IMR-90 (cell line): Measurements from ENCODE around the gene ERBB4. TPM values are rescaled to one million over a fixed set of nuclear protein-coding genes. Genes with fewer than 3 reads are reported as not detected.

Experiments used
- ATAC-seq: fragments of 200-7000 bp; cut with Tn5 transposase; 2 replicates; pipeline ENCODE4 v1.9.1; 2020; ENCODE audit warnings: low read depth, mild to moderate bottlenecking, moderate library complexity
- BruUV-seq: library from RNA; stranded (reverse); fragments of 400-500 nt; replicated peaks from 2 replicates; lab custom pipeline; 2021; lab: Mats Ljungman, UMichigan
- CTCF ChIA-PET: fragments of 300-600 bp; formaldehyde crosslinking; extraction: SDS; loops from one replicate; lab custom pipeline; 2021; ENCODE audit warnings: antibody characterized with exemption; lab: Yijun Ruan, JAX
- POLR2A ChIA-PET: fragments of 300-600 bp; sonication (Branson Sonifier 250); formaldehyde crosslinking; loops from one replicate; lab custom pipeline; 2022; ENCODE audit warnings: antibody characterized with exemption; ENCODE audit not compliant: unreplicated experiment; lab: Charles Lee
- DNase-seq: peaks from one replicate; pipeline ENCODE4 v3.0.0; 2013
- H2AFZ ChIP-seq: replicated peaks from 2 replicates; pipeline ENCODE3; 2013; ENCODE audit warnings: low read length, mild to moderate bottlenecking; ENCODE audit not compliant: poor library complexity
- H2AK5ac ChIP-seq: 2 replicates; pipeline ENCODE4 v1.6.1; 2013; ENCODE audit warnings: low read depth, low read length, inconsistent platforms
- H2AK9ac ChIP-seq: replicated peaks from 2 replicates; pipeline ENCODE3; 2013; ENCODE audit warnings: mild to moderate bottlenecking, low read depth, low read length, moderate library complexity; ENCODE audit not compliant: poor library complexity
- H2BK120ac ChIP-seq: 2 replicates; pipeline ENCODE4 v1.6.1; 2013; ENCODE audit warnings: low read depth, low read length, inconsistent platforms
- H2BK15ac ChIP-seq: 3 replicates; pipeline ENCODE4 v1.6.1; 2013; ENCODE audit warnings: low read depth, low read length, inconsistent platforms
- H2BK20ac ChIP-seq: 2 replicates; pipeline ENCODE4 v1.6.1; 2013; ENCODE audit warnings: low read depth, mild to moderate bottlenecking, inconsistent platforms, low read length, moderate library complexity
- H2BK5ac ChIP-seq: 2 replicates; pipeline ENCODE4 v1.6.1; 2013; ENCODE audit warnings: mild to moderate bottlenecking, low read depth, low read length, inconsistent platforms; ENCODE audit not compliant: poor library complexity, severe bottlenecking
- H3K14ac ChIP-seq: replicated peaks from 2 replicates; pipeline ENCODE4 v1.6.1; 2013; ENCODE audit warnings: low read depth, low read length, inconsistent platforms
- H3K18ac ChIP-seq: 2 replicates; pipeline ENCODE4 v1.6.1; 2013; ENCODE audit warnings: low read depth, low read length, control low read depth
- H3K23ac ChIP-seq: 2 replicates; pipeline ENCODE4 v1.6.1; 2013; ENCODE audit warnings: low read depth, low read length, inconsistent platforms
- H3K27ac ChIP-seq: 2 replicates; pipeline ENCODE4 v1.5.1; 2013; ENCODE audit warnings: mild to moderate bottlenecking, control low read depth, low read length; ENCODE audit not compliant: insufficient read depth
- H3K27me3 ChIP-seq: 2 replicates; pipeline ENCODE4 v1.6.1; 2013; ENCODE audit warnings: low read length; ENCODE audit not compliant: control insufficient read depth, insufficient read depth
- H3K36me3 ChIP-seq: 2 replicates; pipeline ENCODE4 v1.6.1; 2013; ENCODE audit warnings: low read length, mixed read lengths; ENCODE audit not compliant: control insufficient read depth, insufficient read depth
- H3K4ac ChIP-seq: 2 replicates; pipeline ENCODE4 v1.6.1; 2013; ENCODE audit warnings: low read depth, low read length, inconsistent platforms
- H3K4me1 ChIP-seq: 2 replicates; pipeline ENCODE4 v1.6.1; 2013; ENCODE audit warnings: low read length, mixed read lengths; ENCODE audit not compliant: control insufficient read depth, insufficient read depth
- H3K4me2 ChIP-seq: 2 replicates; pipeline ENCODE4 v1.6.1; 2013; ENCODE audit warnings: low read depth, mild to moderate bottlenecking, control low read depth, low read length, moderate library complexity
- H3K4me3 ChIP-seq: 2 replicates; pipeline ENCODE4 v1.5.1; 2013; ENCODE audit warnings: low read depth, mild to moderate bottlenecking, control low read depth, low read length, moderate library complexity; ENCODE audit not compliant: insufficient read depth
- H3K56ac ChIP-seq: 2 replicates; pipeline ENCODE4 v1.6.1; 2013; ENCODE audit warnings: low read length, inconsistent platforms; ENCODE audit not compliant: insufficient read depth; ENCODE audit errors: extremely low read depth
- H3K79me1 ChIP-seq, 2 experiments: 2 replicates each; pipeline ENCODE4 v1.6.1; 2013; ENCODE audit warnings: low read length in 2 of 2, inconsistent platforms in 1 of 2, low read depth in 1 of 2
- H3K9ac ChIP-seq: 2 replicates; pipeline ENCODE4 v1.6.1; 2013; ENCODE audit warnings: low read depth, low read length, control low read depth
- H3K9me1 ChIP-seq: 2 replicates; pipeline ENCODE4 v1.6.1; 2013; ENCODE audit warnings: low read length, inconsistent platforms; ENCODE audit not compliant: insufficient read depth
- H3K9me3 ChIP-seq: 2 replicates; pipeline ENCODE4 v1.6.1; 2013; ENCODE audit warnings: low read length; ENCODE audit not compliant: control insufficient read depth, insufficient read depth
- H4K20me1 ChIP-seq: 2 replicates; pipeline ENCODE4 v1.6.1; 2013; ENCODE audit warnings: low read length, inconsistent platforms; ENCODE audit not compliant: insufficient read depth
- H4K5ac ChIP-seq: 2 replicates; pipeline ENCODE4 v1.6.1; 2013; ENCODE audit warnings: mild to moderate bottlenecking, low read depth, low read length, control low read depth
- H4K8ac ChIP-seq, 2 experiments: 2 replicates each; pipeline ENCODE4 v1.6.1; 2013; ENCODE audit warnings: low read depth in 2 of 2, low read length in 2 of 2, control low read depth in 1 of 2, inconsistent platforms in 1 of 2
- H4K91ac ChIP-seq: 2 replicates; pipeline ENCODE4 v1.6.1; 2013; ENCODE audit warnings: low read depth, low read length, inconsistent platforms; ENCODE audit not compliant: insufficient read depth
- BHLHE40 ChIP-seq: fragments of 150-350 bp; IDR thresholded peaks from 2 replicates; pipeline ENCODE4 v1.6.1; 2016; ENCODE audit warnings: mild to moderate bottlenecking, low read depth, low read length
- CEBPB ChIP-seq: IDR thresholded peaks from 2 replicates; pipeline ENCODE4 v1.6.1; 2012; ENCODE audit warnings: low read depth, low read length, improper control_type of control experiment
- CHD1 ChIP-seq: IDR thresholded peaks from 2 replicates; pipeline ENCODE4 v1.6.1; 2012; ENCODE audit warnings: low read depth, low read length, improper control_type of control experiment
- MAFK ChIP-seq: IDR thresholded peaks from 2 replicates; pipeline ENCODE4 v1.6.1; 2012; ENCODE audit warnings: low read depth, low read length, improper control_type of control experiment
- RAD21 ChIP-seq: IDR thresholded peaks from 2 replicates; pipeline ENCODE4 v1.6.1; 2012; ENCODE audit warnings: low read length, improper control_type of control experiment
- RCOR1 ChIP-seq: IDR thresholded peaks from 2 replicates; pipeline ENCODE4 v1.6.1; 2012; ENCODE audit warnings: mild to moderate bottlenecking, low read length, improper control_type of control experiment; ENCODE audit not compliant: insufficient replicate concordance
- RFX5 ChIP-seq: IDR thresholded peaks from 2 replicates; pipeline ENCODE4 v1.8.0; 2012; ENCODE audit warnings: low read depth, mild to moderate bottlenecking, low read length, moderate library complexity
- SMC3 ChIP-seq: fragments of 150-350 bp; IDR thresholded peaks from 2 replicates; pipeline ENCODE4 v1.6.1; 2016; ENCODE audit warnings: low read depth, mild to moderate bottlenecking, antibody characterized with exemption, low read length, moderate library complexity
- USF2 ChIP-seq: fragments of 150-350 bp; IDR thresholded peaks from 2 replicates; pipeline ENCODE4 v1.6.1; 2017; ENCODE audit warnings: mild to moderate bottlenecking, antibody characterized with exemption, low read length, low read depth
- WGBS, 2 experiments: methylation state at CpG; one replicate each; pipeline versions ENCODE4 v1.1.5 to v1.1.7; 2013; ENCODE audit warnings: missing lambda C conversion rate in 2 of 2; ENCODE audit not compliant: insufficient read length in 1 of 2; ENCODE audit errors: extremely low coverage in 2 of 2; 5-methylcytosine and 5-hydroxymethylcytosine counted together
- dilution Hi-C: fragments of 300-500 bp; cut with HindIII; formaldehyde crosslinking; loops from one replicate; pipeline ENCODE4 v1.14.3; 2018; ENCODE audit warnings: low sequenced_read_pairs; ENCODE audit not compliant: unreplicated experiment
- in situ Hi-C: fragments of 300-500 bp; cut with MboI; formaldehyde crosslinking; loops from 3 replicates; pipeline ENCODE4 v1.14.3; 2019; ENCODE audit warnings: low sequenced_read_pairs, inconsistent platforms, mixed read lengths
- intact Hi-C: fragments of 100-400 bp; cut with micrococcal nuclease; formaldehyde crosslinking; loops from 2 replicates; pipeline ENCODE4 v1.10.0; 2022
- polyA plus RNA-seq, 3 experiments: library from polyadenylated mRNA; depleted of rRNA; stranded (reverse); fragments of >200 nt; gene quantifications; 2 replicates each; pipeline ENCODE4 v1.2.3, GENCODE V29; 2012; ENCODE audit warnings: low replicate concordance in 1 of 3
- total RNA-seq: library from RNA; depleted of rRNA; stranded (reverse); fragments of >200 nt; gene quantifications from 2 replicates; pipeline ENCODE4 v1.2.3, GENCODE V29; 2012

ERBB4 gene
- total and polyA plus RNA-seq, 2 of the 4 experiments (the other 2 are of a cell fraction): not detected

DNA sequence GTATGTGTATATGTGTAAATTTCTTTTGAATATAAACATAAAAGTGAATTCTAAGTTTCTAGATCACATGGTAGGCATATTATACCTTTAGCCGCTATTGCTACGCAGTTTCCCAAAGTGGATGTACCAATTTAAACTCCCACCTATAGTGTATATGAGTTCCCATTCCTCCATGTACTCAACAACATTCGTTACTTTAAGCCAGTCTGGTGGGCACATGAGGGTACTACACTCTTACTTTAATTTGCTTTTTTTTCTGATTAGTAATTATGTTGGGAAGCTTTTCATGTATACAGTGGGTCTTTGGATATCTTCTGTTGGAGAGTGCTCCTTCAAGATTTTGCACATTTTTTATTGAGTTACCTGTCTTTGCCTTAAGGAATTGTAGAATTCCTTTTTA is 683.8 kb downstream of the ERBB4 start:
- no peak overlapping the region for H3K18ac ChIP-seq
- H3K9ac ChIP-seq: no peak overlapping the region
- H3K27ac ChIP-seq: no peak overlapping the region
- no CpG with 5 or more reads among the region's 3 CpGs for WGBS, 2 experiments
- H3K9me3 ChIP-seq: no peaks in the 10 kb centered on the region
- H3K4me1 ChIP-seq: no peaks in the 10 kb centered on the region
- no peaks in the 10 kb centered on the region for H3K79me1 ChIP-seq
- BruUV-seq: no TSS peak
- no peak for DNase-seq
- H3K4me2 ChIP-seq: no peak overlapping the region
- no peak overlapping the region for H4K91ac ChIP-seq
- no peak for TF ChIP-seq MAFK
- no peak for TF ChIP-seq CEBPB
- no peak for TF ChIP-seq BHLHE40
- no peak for TF ChIP-seq SMC3
- TF ChIP-seq USF2: no peak
- TF ChIP-seq RAD21: no peak
- TF ChIP-seq RFX5: no peak
- no peak for TF ChIP-seq RCOR1
- no peak for TF ChIP-seq CHD1
- H4K5ac ChIP-seq: no peak overlapping the region
- POLR2A ChIA-PET: no interaction called here
- H2BK5ac ChIP-seq: no peak overlapping the region
- H2AFZ ChIP-seq: no peak overlapping the region
- no peak overlapping the region for H2BK20ac ChIP-seq
- no peak overlapping the region for H4K8ac ChIP-seq
- no peak overlapping the region for H2BK15ac ChIP-seq
- H3K9me1 ChIP-seq: no peaks in the 10 kb centered on the region
- dilution Hi-C loops (no loop called here), intact Hi-C loops (no loop called here), in situ Hi-C loops (no loop called here)
- H3K23ac ChIP-seq: no peak overlapping the region
- H3K36me3 ChIP-seq: no peaks in the 10 kb centered on the region
- H3K4ac ChIP-seq: no peak overlapping the region
- no peak overlapping the region for H3K56ac ChIP-seq
- CTCF ChIA-PET: no interaction called here
- no peak overlapping the region for H3K14ac ChIP-seq
- ATAC-seq: no peak
- H4K20me1 ChIP-seq: no peaks in the 10 kb centered on the region
- H2AK5ac ChIP-seq: no peak overlapping the region
- H2BK120ac ChIP-seq: no peak overlapping the region
- H3K4me3 ChIP-seq: no peak overlapping the region
- H2AK9ac ChIP-seq: no peak overlapping the region
- H3K27me3 ChIP-seq: no peaks in the 10 kb centered on the region
